ENCODE data around the gene RNF112. TPM values are rescaled to one million over a fixed set of nuclear protein-coding genes. Genes with fewer than 3 reads are reported as not detected.

The RNF112 gene
- polyA plus RNA-seq, 4 donors = 0.88 to 1.9 (median 1.4) TPM

Other genes with a start within 250 kb of the RNF112 start
- gene EPN2, start 173.9 kb upstream of the RNF112 start, polyA plus RNA-seq (ENCODE audit: insufficient read length in 4 of 4) = 10 to 100 TPM; 48.7 to 57.7 (median 50.1) TPM
- gene B9D1, start 48.5 kb upstream of the RNF112 start, polyA plus RNA-seq (ENCODE audit: insufficient read length in 4 of 4) = 10 to 100 TPM; 34.8 to 41.0 (median 38.4) TPM
- gene MAPK7, start 32.7 kb upstream of the RNF112 start, polyA plus RNA-seq (ENCODE audit: insufficient read length in 4 of 4) = 10 to 100 TPM; 22.9 to 27.9 (median 26.2) TPM
- gene MFAP4, start 24.0 kb upstream of the RNF112 start, polyA plus RNA-seq (ENCODE audit: insufficient read length in 4 of 4) = 100 to 1,000 TPM; 199 to 293 (median 244) TPM
- 10 to 100 TPM; 15.5 to 38.7 (median 21.0) TPM for gene SLC47A1, start 122.6 kb downstream of the RNF112 start, polyA plus RNA-seq (ENCODE audit: insufficient read length in 4 of 4)
- gene ALDH3A2, start 237.5 kb downstream of the RNF112 start, polyA plus RNA-seq (ENCODE audit: insufficient read length in 4 of 4) = 100 to 1,000 TPM in 3 of 4 donors, 10 to 100 TPM in 1; 93.9 to 117 (median 106) TPM

Measured in right renal pelvis (tissue), 4 donors.